ENCODE measurements around the gene TPRG1L. TPM values are rescaled to one million over a fixed set of nuclear protein-coding genes. Genes with fewer than 3 reads are reported as not detected.

The TPRG1L gene
- polyA plus RNA-seq, 3 donors, result 22.8 to 49.7 (median 30.9) TPM

Other genes starting within 250 kb of the TPRG1L start
- 1 to 10 TPM; 1.2 to 9.0 (median 4.6) TPM for gene ARHGEF16, start 170.3 kb upstream of the TPRG1L start, polyA plus RNA-seq
- gene MEGF6, start 13.5 kb upstream of the TPRG1L start, polyA plus RNA-seq, result 10 to 100 TPM in 2 of 3 donors, 1 to 10 TPM in 1; 6.6 to 16.3 (median 11.7) TPM
- gene WRAP73, start 25.1 kb downstream of the TPRG1L start, polyA plus RNA-seq, result 10 to 100 TPM; 12.0 to 17.5 (median 17.4) TPM
- gene TP73, start 27.5 kb downstream of the TPRG1L start, polyA plus RNA-seq, result under 1 TPM in 2 of 3 donors, not detected in 1; 0.01 to 0.24 TPM
- gene CCDC27, start 127.4 kb downstream of the TPRG1L start, polyA plus RNA-seq, result not detected
- 1 to 10 TPM; 1.8 to 8.2 (median 3.7) TPM for gene SMIM1, start 147.7 kb downstream of the TPRG1L start, polyA plus RNA-seq
- 10 to 100 TPM; 21.4 to 25.4 (median 22.2) TPM for gene LRRC47, start 171.5 kb downstream of the TPRG1L start, polyA plus RNA-seq
- 10 to 100 TPM in 1 of 3 donors, 1 to 10 TPM in 2; 7.4 to 10.3 (median 8.5) TPM for gene CEP104, start 232.2 kb downstream of the TPRG1L start, polyA plus RNA-seq
- gene DFFB, start 232.5 kb downstream of the TPRG1L start, polyA plus RNA-seq, result 1 to 10 TPM; 3.1 to 4.4 (median 4.3) TPM

Measured in adipose tissue (tissue), 3 donors.